WTC11 (cell line): ENCODE data around the gene PGAM1. TPM values are rescaled to one million over a fixed set of nuclear protein-coding genes. Genes with fewer than 3 reads are reported as not detected.

Experiments used
- ATAC-seq: fragments of 200-7000 bp; cut with Tn5 transposase; 2 replicates; pipeline ENCODE4 v1.10.0; 2021; ENCODE audit warnings: mild to moderate bottlenecking, moderate library complexity
- CTCF ChIA-PET: fragments of 300-600 bp; sonication (Branson Sonifier 250); formaldehyde crosslinking; loops from one replicate; lab custom pipeline; 2021; ENCODE audit warnings: antibody characterized with exemption; lab: Charles Lee
- POLR2A ChIA-PET: fragments of 350-600 bp; sonication (Branson Sonifier 250); formaldehyde crosslinking; loops from one replicate; lab custom pipeline; 2021; ENCODE audit warnings: antibody characterized with exemption; lab: Charles Lee
- DNase-seq: peaks from one replicate; pipeline ENCODE4 v3.0.0; 2021; ENCODE audit warnings: low spot score
- H3K27ac Mint-ChIP-seq: 2 replicates; pipeline ENCODE4 v1.8.0; 2021; ENCODE audit warnings: mixed read lengths
- H3K27me3 Mint-ChIP-seq: 2 replicates; pipeline ENCODE4 v1.8.0; 2021; ENCODE audit warnings: low read depth, mild to moderate bottlenecking, moderate library complexity, mixed read lengths
- H3K36me3 Mint-ChIP-seq: 2 replicates; pipeline ENCODE4 v1.8.0; 2021; ENCODE audit warnings: mixed read lengths
- H3K4me1 Mint-ChIP-seq: 2 replicates; pipeline ENCODE4 v1.8.0; 2022; ENCODE audit warnings: mixed read lengths
- H3K4me3 Mint-ChIP-seq: 2 replicates; pipeline ENCODE4 v1.8.0; 2021; ENCODE audit warnings: mild to moderate bottlenecking, moderate library complexity, mixed read lengths
- H3K9me3 Mint-ChIP-seq: 2 replicates; pipeline ENCODE4 v1.8.0; 2021; ENCODE audit warnings: mixed read lengths
- ATF2 ChIP-seq: sonication (generic); formaldehyde crosslinking; IDR thresholded peaks from 2 replicates; pipeline ENCODE4 v1.8.1; 2022; ENCODE audit warnings: low read depth, missing genetic modification reagents, borderline replicate concordance
- ELF4 ChIP-seq: sonication (generic); formaldehyde crosslinking; IDR thresholded peaks from 2 replicates; pipeline ENCODE4 v1.8.1; 2022; ENCODE audit warnings: low read depth, mild to moderate bottlenecking, moderate library complexity, missing genetic modification reagents
- HMGA2 ChIP-seq: fragments of 250-450 bp; sonication (Bioruptor Pico); IDR thresholded peaks from 2 replicates; pipeline ENCODE4 v1.4.0; 2021; ENCODE audit warnings: mild to moderate bottlenecking, moderate library complexity
- NFE2L1 ChIP-seq: sonication (generic); formaldehyde crosslinking; IDR thresholded peaks from 2 replicates; pipeline ENCODE4 v1.8.1; 2023; ENCODE audit warnings: missing genetic modification reagents
- NR1H2 ChIP-seq: sonication (generic); formaldehyde crosslinking; IDR thresholded peaks from 2 replicates; pipeline ENCODE4 v1.9.0; 2021; ENCODE audit warnings: mild to moderate bottlenecking, moderate library complexity, missing genetic modification reagents
- NR3C1 ChIP-seq: sonication (generic); formaldehyde crosslinking; conservative IDR thresholded peaks from 2 replicates; pipeline ENCODE4 v1.8.1; 2023; ENCODE audit warnings: low read depth, mild to moderate bottlenecking, missing genetic modification reagents
- OVOL2 ChIP-seq: fragments of 250-450 bp; sonication (Bioruptor Pico); IDR thresholded peaks from 2 replicates; pipeline ENCODE4 v1.9.0; 2021; ENCODE audit warnings: mild to moderate bottlenecking, borderline replicate concordance
- SMAD3 ChIP-seq: sonication (generic); formaldehyde crosslinking; IDR thresholded peaks from 2 replicates; pipeline ENCODE4 v1.8.0; 2022; ENCODE audit warnings: missing genetic modification reagents, mild to moderate bottlenecking, borderline replicate concordance
- SP1 ChIP-seq: sonication (generic); formaldehyde crosslinking; conservative IDR thresholded peaks from 2 replicates; pipeline ENCODE4 v1.8.1; 2022; ENCODE audit warnings: missing genetic modification reagents
- ZBTB21 ChIP-seq: sonication (generic); formaldehyde crosslinking; IDR thresholded peaks from 2 replicates; pipeline ENCODE4 v1.8.1; 2023; ENCODE audit warnings: mild to moderate bottlenecking, missing genetic modification reagents, borderline replicate concordance
- ZNF121 ChIP-seq: sonication (generic); formaldehyde crosslinking; IDR thresholded peaks from 2 replicates; pipeline ENCODE4 v1.8.0; 2023; ENCODE audit warnings: missing genetic modification reagents
- ZNF219 ChIP-seq: sonication (generic); formaldehyde crosslinking; IDR thresholded peaks from 2 replicates; pipeline ENCODE4 v1.8.0; 2023; ENCODE audit warnings: missing genetic modification reagents, mild to moderate bottlenecking, borderline replicate concordance
- ZNF317 ChIP-seq: sonication (generic); formaldehyde crosslinking; IDR thresholded peaks from 2 replicates; pipeline ENCODE4 v1.8.1; 2023; ENCODE audit warnings: low read depth, mild to moderate bottlenecking, moderate library complexity, missing genetic modification reagents, borderline replicate concordance
- ZNF416 ChIP-seq: fragments of 250-450 bp; sonication (Bioruptor Pico); IDR thresholded peaks from 2 replicates; pipeline ENCODE4 v1.9.0; 2021; ENCODE audit warnings: mild to moderate bottlenecking, inconsistent platforms
- ZNF425 ChIP-seq: fragments of 250-450 bp; sonication (Bioruptor Pico); conservative IDR thresholded peaks from 2 replicates; pipeline ENCODE4 v1.9.0; 2021; ENCODE audit warnings: mild to moderate bottlenecking
- total RNA-seq: library from RNA; stranded (reverse); gene quantifications from 3 replicates; pipeline ENCODE4 v1.2.3, GENCODE V29; 2021
- TF ChIP-seq, protein P1 (sequence below): sonication (generic); formaldehyde crosslinking; IDR thresholded peaks from 2 replicates; pipeline ENCODE4 v1.8.1; 2022; ENCODE audit warnings: low read depth, mild to moderate bottlenecking, moderate library complexity, missing genetic modification reagents, borderline replicate concordance
- TF ChIP-seq, protein P2 (sequence below): fragments of 250-450 bp; sonication (Bioruptor Pico); IDR thresholded peaks from 2 replicates; pipeline ENCODE4 v1.8.0; 2021; ENCODE audit warnings: mild to moderate bottlenecking

The PGAM1 gene
- total RNA-seq, 1 experiment from 2014 or later = 833 TPM

DNA sequence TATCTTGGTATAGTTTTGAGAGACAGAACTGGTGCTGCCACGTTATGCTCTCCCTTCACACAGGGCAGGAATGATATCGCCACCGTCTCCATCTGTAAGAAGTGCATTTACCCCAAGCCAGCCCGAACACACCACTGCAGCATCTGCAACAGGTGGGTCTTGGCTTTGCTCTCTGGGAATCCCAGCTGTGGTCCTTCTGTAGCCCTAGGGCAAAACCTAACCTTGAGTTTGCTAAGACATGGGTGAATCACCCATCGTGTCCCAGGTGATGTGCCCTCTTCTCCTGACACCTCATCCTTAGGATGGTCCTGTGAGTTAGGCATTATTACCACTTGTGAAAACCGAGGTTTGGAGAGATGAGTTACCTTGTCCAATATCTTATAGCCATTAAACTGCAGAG is 26.4 kb downstream of the PGAM1 start (continued):
- TF ChIP-seq ZNF425 = no peak
- no peak for TF ChIP-seq ZNF317 (CRISPR knock-in tag)
- no peak for TF ChIP-seq NFE2L1
- no peak for TF ChIP-seq ELF4 (CRISPR knock-in tag)
- no peak for TF ChIP-seq ZNF219 (CRISPR knock-in tag)

- H3K4me1 Mint-ChIP-seq = no peaks in the 10 kb centered on the region
- POLR2A ChIA-PET = interaction anchor here (1.1 to 1.2 kb wide), 2 partner anchors 20 to 27 kb away, joined by 3 read pairs; no protein-coding TSS in a partner anchor
- CTCF ChIA-PET = interaction anchor here (2.0 kb wide), 1 partner anchor 10 kb away, joined by 6 read pairs; no protein-coding TSS in a partner anchor
- no peak for ATAC-seq
- DNase-seq = no peak
- H3K36me3 Mint-ChIP-seq = peaks cover 59% of the 10 kb centered on the region
- H3K4me3 Mint-ChIP-seq = no peak overlapping the region
- H3K27me3 Mint-ChIP-seq = no peaks in the 10 kb centered on the region
- no peak for TF ChIP-seq HMGA2
- TF ChIP-seq, protein P1, sequence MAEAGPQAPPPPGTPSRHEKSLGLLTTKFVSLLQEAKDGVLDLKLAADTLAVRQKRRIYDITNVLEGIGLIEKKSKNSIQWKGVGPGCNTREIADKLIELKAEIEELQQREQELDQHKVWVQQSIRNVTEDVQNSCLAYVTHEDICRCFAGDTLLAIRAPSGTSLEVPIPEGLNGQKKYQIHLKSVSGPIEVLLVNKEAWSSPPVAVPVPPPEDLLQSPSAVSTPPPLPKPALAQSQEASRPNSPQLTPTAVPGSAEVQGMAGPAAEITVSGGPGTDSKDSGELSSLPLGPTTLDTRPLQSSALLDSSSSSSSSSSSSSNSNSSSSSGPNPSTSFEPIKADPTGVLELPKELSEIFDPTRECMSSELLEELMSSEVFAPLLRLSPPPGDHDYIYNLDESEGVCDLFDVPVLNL (CRISPR knock-in tag) = no peak
- peak overlapping the region; percentile 53; the same call in 1 of the 2 replicates for H3K27ac Mint-ChIP-seq
- H3K9me3 Mint-ChIP-seq = 0 out of 2 replicates have a peak, but pooled peaks cover 5% of the 10 kb centered on the region
Measured at GRCh38 chr10:97454330-97455036, 28.5 kb downstream of the PGAM1 start.

GRCh38 chr10:97456034-97456685 is 30.2 kb downstream of the PGAM1 start:
- H3K4me3 Mint-ChIP-seq = no peak overlapping the region
- CTCF ChIA-PET = interaction anchor here (0.9 kb wide), 1 partner anchor 156 kb away, joined by 4 read pairs; no protein-coding TSS in a partner anchor
- TF ChIP-seq, protein P2, sequence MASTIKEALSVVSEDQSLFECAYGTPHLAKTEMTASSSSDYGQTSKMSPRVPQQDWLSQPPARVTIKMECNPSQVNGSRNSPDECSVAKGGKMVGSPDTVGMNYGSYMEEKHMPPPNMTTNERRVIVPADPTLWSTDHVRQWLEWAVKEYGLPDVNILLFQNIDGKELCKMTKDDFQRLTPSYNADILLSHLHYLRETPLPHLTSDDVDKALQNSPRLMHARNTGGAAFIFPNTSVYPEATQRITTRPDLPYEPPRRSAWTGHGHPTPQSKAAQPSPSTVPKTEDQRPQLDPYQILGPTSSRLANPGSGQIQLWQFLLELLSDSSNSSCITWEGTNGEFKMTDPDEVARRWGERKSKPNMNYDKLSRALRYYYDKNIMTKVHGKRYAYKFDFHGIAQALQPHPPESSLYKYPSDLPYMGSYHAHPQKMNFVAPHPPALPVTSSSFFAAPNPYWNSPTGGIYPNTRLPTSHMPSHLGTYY = no peak
- TF ChIP-seq NR3C1 = no peak
- TF ChIP-seq ZNF121 (CRISPR knock-in tag) = no peak
- no peak for TF ChIP-seq NR1H2
- TF ChIP-seq ZNF416 = no peak
- TF ChIP-seq SMAD3 (CRISPR knock-in tag) = no peak
- TF ChIP-seq ATF2 (CRISPR knock-in tag) = no peak
- TF ChIP-seq SP1 = no peak
- no peak for TF ChIP-seq OVOL2 (CRISPR knock-in tag)
- no peak for TF ChIP-seq ZBTB21 (CRISPR knock-in tag)
- TF ChIP-seq, all 79 proteins: peak for 0
- POLR2A ChIA-PET = interaction anchor here (0.5 to 1.2 kb wide), 3 partner anchors 55 to 184 kb away, joined by 3 read pairs; partner anchors contain the start of gene PI4K2A
- Mint-ChIP-seq H3K4me1 (no peaks in the 10 kb centered on the region), H3K36me3 (peaks cover 76% of the 10 kb centered on the region), H3K27ac (peak overlapping the region; percentile 49), H3K27me3 (no peaks in the 10 kb centered on the region), H3K9me3 (0 out of 2 replicates have a peak, but pooled peaks cover 5% of the 10 kb centered on the region)
- ATAC-seq = no peak
- DNase-seq = no peak
